BJ (cell line): ENCODE data around the gene TNFAIP6. TPM values are rescaled to one million over a fixed set of nuclear protein-coding genes. Genes with fewer than 3 reads are reported as not detected.

Experiments used
- CTCF ChIA-PET: fragments of 350-600 bp; formaldehyde crosslinking; extraction: SDS; loops from one replicate; lab custom pipeline; 2021; ENCODE audit warnings: antibody characterized with exemption, inconsistent platforms; lab: Yijun Ruan, JAX
- POLR2A ChIA-PET: fragments of 300-600 bp; sonication (Branson Sonifier 250); formaldehyde crosslinking; extraction: SDS; loops from one replicate; lab custom pipeline; 2021; ENCODE audit warnings: antibody characterized with exemption; lab: Charles Lee
- DNase-seq: peaks from one replicate; pipeline ENCODE4 v3.0.0-alpha.2; 2011; ENCODE audit warnings: low read depth
- H3K27me3 ChIP-seq: 2 replicates; pipeline ENCODE4 v1.6.0; 2011; ENCODE audit warnings: low read length; ENCODE audit not compliant: control insufficient read depth, insufficient read depth
- H3K36me3 ChIP-seq: 2 replicates; pipeline ENCODE4 v1.5.1; 2011; ENCODE audit warnings: low read length; ENCODE audit not compliant: control insufficient read depth, insufficient read depth
- H3K4me3 ChIP-seq: 2 replicates; pipeline ENCODE4 v1.5.1; 2011; ENCODE audit warnings: low read depth, mild to moderate bottlenecking, control low read depth, low read length
- CTCF ChIP-seq: IDR thresholded peaks from 2 replicates; pipeline ENCODE4 v1.5.1; 2011; ENCODE audit warnings: low read depth, mild to moderate bottlenecking, control low read depth, inconsistent platforms, low read length, moderate library complexity; ENCODE audit not compliant: insufficient read depth
- polyA plus RNA-seq: library from polyadenylated mRNA; depleted of rRNA; stranded (reverse); fragments of >200 nt; gene quantifications from 2 replicates; pipeline ENCODE4 v1.2.3, GENCODE V29; 2011

TNFAIP6 gene
- polyA plus RNA-seq, 1 experiment: 2.1 TPM

GRCh38 chr2:151379169-151379568 is 21.8 kb downstream of the TNFAIP6 start:
- TF ChIP-seq CTCF: no peak
- Histone ChIP-seq H3K27me3 (no peaks in the 10 kb centered on the region), H3K4me3 (no peak overlapping the region), H3K36me3 (no peaks in the 10 kb centered on the region)
- ChIA-PET CTCF (interaction anchor here (0.6 to 0.7 kb wide), 2 partner anchors 10 to 626 kb away, joined by 3 to 4 read pairs; no protein-coding TSS in a partner anchor), POLR2A (no interaction called here)
- no peak for DNase-seq

GRCh38 chr2:151380580-151381235 is 23.3 kb downstream of the TNFAIP6 start:
- TF ChIP-seq CTCF: no peak
- ChIA-PET POLR2A (interaction anchor here (0.6 kb wide), 2 partner anchors 276 to 1794 kb away, joined by 11 to 13 read pairs; no protein-coding TSS in a partner anchor), CTCF (interaction anchor here (0.6 kb wide), 1 partner anchor 971 kb away, joined by 4 read pairs; no protein-coding TSS in a partner anchor)

GRCh38 chr2:151381266-151381665 is 23.9 kb downstream of the TNFAIP6 start:
- no peak for DNase-seq
- Histone ChIP-seq H3K27me3 (no peaks in the 10 kb centered on the region), H3K36me3 (no peaks in the 10 kb centered on the region), H3K4me3 (no peak overlapping the region)
- CTCF ChIA-PET: no interaction called here
- no peak for TF ChIP-seq CTCF
- POLR2A ChIA-PET: interaction anchor here (0.6 kb wide), 2 partner anchors 275 to 1794 kb away, joined by 11 to 13 read pairs; no protein-coding TSS in a partner anchor

More at GRCh38 chr2:151380580-151381235, 23.3 kb downstream of the TNFAIP6 start:
- DNase-seq: no peak
- Histone ChIP-seq H3K36me3 (no peaks in the 10 kb centered on the region), H3K27me3 (no peaks in the 10 kb centered on the region), H3K4me3 (no peak overlapping the region)

- Histone ChIP-seq H3K36me3 (no peaks in the 10 kb centered on the region), H3K4me3 (no peak overlapping the region), H3K27me3 (no peaks in the 10 kb centered on the region)
- TF ChIP-seq CTCF: no peak
- ChIA-PET POLR2A (no interaction called here), CTCF (no interaction called here)
- DNase-seq: no peak
Observed at GRCh38 chr2:151388011-151388410, 30.6 kb downstream of the TNFAIP6 start.

- ChIA-PET CTCF (no interaction called here), POLR2A (no interaction called here)
Observed at GRCh38 chr2:151391436-151391835, 34.0 kb downstream of the TNFAIP6 start.

More at GRCh38 chr2:151391436-151391835, 34.0 kb downstream of the TNFAIP6 start:
- TF ChIP-seq CTCF: no peak
- Histone ChIP-seq H3K27me3 (no peaks in the 10 kb centered on the region), H3K36me3 (no peaks in the 10 kb centered on the region), H3K4me3 (no peak overlapping the region)
- DNase-seq: no peak
